OCI-LY1 (cell line): ENCODE results near the gene JAKMIP3.

Source experiments
- H2AFZ ChIP-seq: fragments of 200-600 bp; sonication (generic), shearing (Covaris generic); 2 replicates; pipeline ENCODE4 v1.6.0; 2014; ENCODE audit warnings: antibody characterized with exemption, mild to moderate bottlenecking, low read length
- H3F3A ChIP-seq: fragments of 200-600 bp; sonication (generic), shearing (Covaris generic); 2 replicates; pipeline ENCODE4 v1.6.0; 2014; ENCODE audit warnings: mild to moderate bottlenecking, antibody characterized with exemption, low read length, moderate library complexity; ENCODE audit not compliant: insufficient read depth
- H3K27ac ChIP-seq: fragments of 200-600 bp; sonication (generic); 2 replicates; pipeline ENCODE4 v1.5.1; 2014; ENCODE audit warnings: low read length, mixed run types, mild to moderate bottlenecking, low read depth; ENCODE audit not compliant: poor library complexity, severe bottlenecking
- H3K27me3 ChIP-seq: fragments of 200-600 bp; sonication (generic); 2 replicates; pipeline ENCODE4 v1.6.0; 2014; ENCODE audit warnings: antibody characterized with exemption, mild to moderate bottlenecking, low read length, moderate library complexity; ENCODE audit not compliant: insufficient read depth
- H3K36me3 ChIP-seq: fragments of 200-600 bp; sonication (generic); 2 replicates; pipeline ENCODE4 v1.6.1; 2014; ENCODE audit warnings: mild to moderate bottlenecking, antibody characterized with exemption, low read length, moderate library complexity, mixed read lengths; ENCODE audit not compliant: insufficient read depth
- H3K4me1 ChIP-seq: fragments of 200-600 bp; sonication (generic); 2 replicates; pipeline ENCODE4 v1.5.1; 2014; ENCODE audit warnings: mild to moderate bottlenecking, low read length, moderate library complexity; ENCODE audit not compliant: insufficient read depth, severe bottlenecking
- H3K4me2 ChIP-seq: fragments of 200-600 bp; sonication (generic), shearing (Covaris generic); 2 replicates; pipeline ENCODE4 v1.6.1; 2014; ENCODE audit warnings: low read length
- H3K4me3 ChIP-seq: fragments of 200-600 bp; sonication (generic); 2 replicates; pipeline ENCODE4 v1.5.1; 2014; ENCODE audit warnings: low read length, low read depth, mild to moderate bottlenecking, mixed read lengths; ENCODE audit not compliant: poor library complexity, severe bottlenecking
- H3K79me2 ChIP-seq: fragments of 200-600 bp; shearing (Covaris generic); 2 replicates; pipeline ENCODE4 v1.6.1; 2016; ENCODE audit warnings: mixed run types, low read length, mixed read lengths; ENCODE audit not compliant: insufficient read depth
- H3K9ac ChIP-seq: fragments of 200-600 bp; sonication (generic), shearing (Covaris generic); 2 replicates; pipeline ENCODE4 v1.6.1; 2014; ENCODE audit warnings: mild to moderate bottlenecking, low read length, mixed read lengths
- H3K9me2 ChIP-seq: fragments of 200-600 bp; sonication (generic), shearing (Covaris generic); 2 replicates; pipeline ENCODE4 v1.6.1; 2014; ENCODE audit warnings: low read depth, mild to moderate bottlenecking, low read length, mixed read lengths
- H3K9me3 ChIP-seq: fragments of 200-600 bp; shearing (Covaris generic); 2 replicates; pipeline ENCODE4 v1.6.1; 2014; ENCODE audit warnings: low read length, mixed read lengths
- H4K20me1 ChIP-seq: fragments of 200-600 bp; sonication (generic), shearing (Covaris generic); 2 replicates; pipeline ENCODE4 v1.6.0; 2016; ENCODE audit warnings: mild to moderate bottlenecking, low read length; ENCODE audit not compliant: insufficient read depth
- CTCF ChIP-seq: fragments of 200-600 bp; sonication (generic), shearing (Covaris generic); IDR thresholded peaks from 2 replicates; pipeline ENCODE4 v1.5.1; 2017; ENCODE audit warnings: mild to moderate bottlenecking, antibody characterized with exemption, low read length, moderate library complexity, mixed read lengths
- EZH2 ChIP-seq: fragments of 200-600 bp; sonication (generic), shearing (Covaris generic); IDR thresholded peaks from 2 replicates; pipeline ENCODE4 v1.8.0; 2017; ENCODE audit warnings: borderline replicate concordance, mixed run types, mild to moderate bottlenecking, antibody characterized with exemption, low read length, moderate library complexity, mixed read lengths

JAKMIP3 gene

GRCh38 chr10:132021504-132022143 is 44.1 kb upstream of the JAKMIP3 start:
- H3K9me2 ChIP-seq = no peaks in the 10 kb centered on the region
- no peaks in the 10 kb centered on the region for H3K79me2 ChIP-seq
- H3K4me2 ChIP-seq = no peak overlapping the region
- H3K36me3 ChIP-seq = no peaks in the 10 kb centered on the region
- no peaks in the 10 kb centered on the region for H4K20me1 ChIP-seq
- H3K4me3 ChIP-seq = no peak overlapping the region
- H3K9me3 ChIP-seq = no peaks in the 10 kb centered on the region
- no peak overlapping the region for H3K27ac ChIP-seq
- no peaks in the 10 kb centered on the region for H3K4me1 ChIP-seq
- no peak for TF ChIP-seq EZH2
- no peak for TF ChIP-seq CTCF
- H3K27me3 ChIP-seq = peaks cover 4% of the 10 kb centered on the region; the same call in 1 of the 2 replicates
- no peak overlapping the region for H2AFZ ChIP-seq
- H3K9ac ChIP-seq = no peak overlapping the region
- no peaks in the 10 kb centered on the region for H3F3A ChIP-seq

GRCh38 chr10:132022241-132022640 is 43.5 kb upstream of the JAKMIP3 start:
- H3K9ac ChIP-seq = no peak overlapping the region
- H3K4me3 ChIP-seq = no peak overlapping the region
- TF ChIP-seq CTCF (no peak), EZH2 (no peak)
- H3K9me3 ChIP-seq = no peaks in the 10 kb centered on the region
- H3F3A ChIP-seq = no peaks in the 10 kb centered on the region
- H3K4me1 ChIP-seq = no peaks in the 10 kb centered on the region
- no peak overlapping the region for H3K27ac ChIP-seq
- peaks cover 4% of the 10 kb centered on the region; the same call in 1 of the 2 replicates for H3K27me3 ChIP-seq
- no peaks in the 10 kb centered on the region for H3K36me3 ChIP-seq
- no peak overlapping the region for H2AFZ ChIP-seq
- H4K20me1 ChIP-seq = no peaks in the 10 kb centered on the region
- H3K4me2 ChIP-seq = no peak overlapping the region
- H3K79me2 ChIP-seq = no peaks in the 10 kb centered on the region
- no peaks in the 10 kb centered on the region for H3K9me2 ChIP-seq

GRCh38 chr10:132023092-132023811 is 42.5 kb upstream of the JAKMIP3 start:
- no peak overlapping the region for H3K27ac ChIP-seq
- no peak overlapping the region for H3K4me3 ChIP-seq
- H3F3A ChIP-seq = no peaks in the 10 kb centered on the region
- H3K9me2 ChIP-seq = no peaks in the 10 kb centered on the region
- no peaks in the 10 kb centered on the region for H3K36me3 ChIP-seq
- no peak for TF ChIP-seq EZH2
- peak; percentile 90 for TF ChIP-seq CTCF
- no peak overlapping the region for H3K9ac ChIP-seq
- no peaks in the 10 kb centered on the region for H3K4me1 ChIP-seq
- no peaks in the 10 kb centered on the region for H4K20me1 ChIP-seq
- no peak overlapping the region for H3K4me2 ChIP-seq
- H2AFZ ChIP-seq = no peak overlapping the region
- H3K27me3 ChIP-seq = peaks cover 4% of the 10 kb centered on the region; the same call in 1 of the 2 replicates
- H3K9me3 ChIP-seq = no peaks in the 10 kb centered on the region
- H3K79me2 ChIP-seq = no peaks in the 10 kb centered on the region
